KMS-11 (cell line): ENCODE results near the gene FBXL3.

Experiments used
- H2AFZ ChIP-seq: fragments of 200-600 bp; sonication (generic); 2 replicates; pipeline ENCODE4 v1.6.1; 2016; ENCODE audit warnings: antibody characterized with exemption, mixed run types, low read depth
- H3K27ac ChIP-seq: fragments of 200-600 bp; sonication (generic); 2 replicates; pipeline ENCODE4 v1.6.1; 2016; ENCODE audit warnings: mild to moderate bottlenecking, mixed run types
- H3K27me3 ChIP-seq: fragments of 200-600 bp; sonication (generic); 2 replicates; pipeline ENCODE4 v1.6.1; 2017; ENCODE audit warnings: mild to moderate bottlenecking, low read depth, mixed run types, moderate library complexity; ENCODE audit not compliant: insufficient read depth
- H3K36me3 ChIP-seq: fragments of 200-600 bp; sonication (generic); 2 replicates; pipeline ENCODE4 v1.6.1; 2017; ENCODE audit warnings: mild to moderate bottlenecking, mixed run types; ENCODE audit not compliant: insufficient read depth
- H3K4me1 ChIP-seq: fragments of 200-600 bp; sonication (generic); 2 replicates; pipeline ENCODE4 v1.6.1; 2016; ENCODE audit warnings: mild to moderate bottlenecking, low read depth, mixed run types; ENCODE audit not compliant: poor library complexity, severe bottlenecking
- H3K4me2 ChIP-seq: fragments of 200-600 bp; sonication (generic); 2 replicates; pipeline ENCODE4 v1.7.0; 2016; ENCODE audit warnings: mild to moderate bottlenecking, mixed run types
- H3K4me3 ChIP-seq: fragments of 200-600 bp; sonication (generic); IDR thresholded peaks from 2 replicates; pipeline ENCODE4 v1.6.1; 2017; ENCODE audit warnings: low read depth, low read length, mixed read lengths; ENCODE audit not compliant: insufficient read depth
- H3K79me2 ChIP-seq: fragments of 200-600 bp; sonication (generic); 2 replicates; pipeline ENCODE4 v1.6.1; 2016; ENCODE audit warnings: low read depth, mixed run types; ENCODE audit not compliant: insufficient read depth
- H3K9ac ChIP-seq: fragments of 200-600 bp; sonication (generic); 2 replicates; pipeline ENCODE4 v1.6.1; 2016; ENCODE audit warnings: mild to moderate bottlenecking, mixed run types
- H4K20me1 ChIP-seq: fragments of 200-600 bp; sonication (generic); 2 replicates; pipeline ENCODE4 v1.6.1; 2016; ENCODE audit warnings: mild to moderate bottlenecking, mixed run types; ENCODE audit not compliant: insufficient read depth
- TF ChIP-seq, protein P1 (sequence below): fragments of 200-600 bp; sonication (generic); conservative IDR thresholded peaks from 2 replicates; pipeline ENCODE4 v1.6.1; 2017; ENCODE audit warnings: low read depth, mild to moderate bottlenecking, antibody characterized with exemption, low read length, moderate library complexity, mixed read lengths

The FBXL3 gene, protein sequence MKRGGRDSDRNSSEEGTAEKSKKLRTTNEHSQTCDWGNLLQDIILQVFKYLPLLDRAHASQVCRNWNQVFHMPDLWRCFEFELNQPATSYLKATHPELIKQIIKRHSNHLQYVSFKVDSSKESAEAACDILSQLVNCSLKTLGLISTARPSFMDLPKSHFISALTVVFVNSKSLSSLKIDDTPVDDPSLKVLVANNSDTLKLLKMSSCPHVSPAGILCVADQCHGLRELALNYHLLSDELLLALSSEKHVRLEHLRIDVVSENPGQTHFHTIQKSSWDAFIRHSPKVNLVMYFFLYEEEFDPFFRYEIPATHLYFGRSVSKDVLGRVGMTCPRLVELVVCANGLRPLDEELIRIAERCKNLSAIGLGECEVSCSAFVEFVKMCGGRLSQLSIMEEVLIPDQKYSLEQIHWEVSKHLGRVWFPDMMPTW

DNA sequence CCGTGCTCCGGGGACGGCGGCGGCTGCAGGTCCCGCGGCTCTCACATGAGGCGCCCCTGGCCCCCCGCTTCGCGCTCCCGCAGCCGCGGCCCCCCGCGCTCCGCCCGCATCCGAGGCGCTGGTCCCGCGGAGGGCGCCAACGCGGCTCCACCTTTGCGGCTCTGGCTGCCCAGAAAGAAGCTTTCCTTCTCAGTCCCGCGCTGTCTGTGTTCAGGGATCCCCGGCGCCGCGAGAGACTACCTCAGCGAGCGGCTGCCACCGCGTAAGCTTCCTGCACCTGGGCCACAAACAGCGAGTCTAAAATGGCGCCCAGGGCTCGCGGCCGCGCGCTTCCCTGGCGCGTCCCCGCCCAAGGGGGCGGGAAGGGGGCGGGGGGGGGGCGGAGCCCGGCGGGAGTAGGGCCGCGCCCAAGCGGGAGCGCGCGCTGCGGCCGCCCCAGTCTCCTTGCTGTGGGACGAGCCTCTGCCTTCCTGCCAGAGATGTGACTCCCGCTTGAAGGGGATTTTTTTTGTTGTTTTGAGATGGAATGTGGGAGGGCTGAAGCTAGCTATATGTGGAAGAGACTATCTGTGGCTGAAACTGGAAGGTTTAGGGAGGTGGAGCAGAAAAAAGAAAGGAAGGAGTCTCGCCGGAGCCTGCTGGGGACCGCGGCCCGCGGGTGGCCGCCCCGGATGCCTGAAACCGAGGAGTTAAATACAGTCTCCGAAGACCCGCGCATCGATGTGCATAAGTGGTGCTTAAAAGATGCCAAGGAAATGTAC is at the start of gene FBXL3:
Gene FBXL3 (minus strand): TSS at position 299 of the 761 bp plus-strand sequence. CDS start 5,299 bp downstream, outside the sequence.
- H3K9ac ChIP-seq: peak within 1 kb of the TSS; percentile 94
- H3K79me2 ChIP-seq: peaks cover 43% of the 10 kb centered on the region
- peak within 1 kb of the TSS; percentile 95 for H3K27ac ChIP-seq
- H2AFZ ChIP-seq: peak within 1 kb of the TSS; percentile 71
- no peak within 1 kb of the TSS for H3K4me3 ChIP-seq
- no peaks in the 10 kb centered on the region for H3K27me3 ChIP-seq
- no peaks in the 10 kb centered on the region for H3K36me3 ChIP-seq
- H3K4me1 ChIP-seq: peaks cover 31% of the 10 kb centered on the region
- peak within 1 kb of the TSS; percentile 74 for H3K4me2 ChIP-seq
- TF ChIP-seq, protein P1, sequence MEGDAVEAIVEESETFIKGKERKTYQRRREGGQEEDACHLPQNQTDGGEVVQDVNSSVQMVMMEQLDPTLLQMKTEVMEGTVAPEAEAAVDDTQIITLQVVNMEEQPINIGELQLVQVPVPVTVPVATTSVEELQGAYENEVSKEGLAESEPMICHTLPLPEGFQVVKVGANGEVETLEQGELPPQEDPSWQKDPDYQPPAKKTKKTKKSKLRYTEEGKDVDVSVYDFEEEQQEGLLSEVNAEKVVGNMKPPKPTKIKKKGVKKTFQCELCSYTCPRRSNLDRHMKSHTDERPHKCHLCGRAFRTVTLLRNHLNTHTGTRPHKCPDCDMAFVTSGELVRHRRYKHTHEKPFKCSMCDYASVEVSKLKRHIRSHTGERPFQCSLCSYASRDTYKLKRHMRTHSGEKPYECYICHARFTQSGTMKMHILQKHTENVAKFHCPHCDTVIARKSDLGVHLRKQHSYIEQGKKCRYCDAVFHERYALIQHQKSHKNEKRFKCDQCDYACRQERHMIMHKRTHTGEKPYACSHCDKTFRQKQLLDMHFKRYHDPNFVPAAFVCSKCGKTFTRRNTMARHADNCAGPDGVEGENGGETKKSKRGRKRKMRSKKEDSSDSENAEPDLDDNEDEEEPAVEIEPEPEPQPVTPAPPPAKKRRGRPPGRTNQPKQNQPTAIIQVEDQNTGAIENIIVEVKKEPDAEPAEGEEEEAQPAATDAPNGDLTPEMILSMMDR: no peak
- H4K20me1 ChIP-seq: peaks cover 5% of the 10 kb centered on the region

- Histone ChIP-seq H3K4me1 (no peaks in the 10 kb centered on the region), H3K79me2 (no peaks in the 10 kb centered on the region), H3K4me3 (no peak overlapping the region), H3K36me3 (no peaks in the 10 kb centered on the region), H2AFZ (no peak overlapping the region), H3K9ac (no peak overlapping the region), H3K4me2 (no peak overlapping the region), H4K20me1 (no peaks in the 10 kb centered on the region), H3K27ac (no peak overlapping the region), H3K27me3 (no peaks in the 10 kb centered on the region)
- TF ChIP-seq, protein P1: no peak
Measured at GRCh38 chr13:77067519-77067918, 40.6 kb upstream of the FBXL3 start.

- Histone ChIP-seq H2AFZ (no peak overlapping the region), H3K4me2 (no peak overlapping the region), H3K4me1 (no peaks in the 10 kb centered on the region), H3K9ac (no peak overlapping the region), H3K27ac (no peak overlapping the region), H3K36me3 (no peaks in the 10 kb centered on the region), H4K20me1 (no peaks in the 10 kb centered on the region), H3K79me2 (no peaks in the 10 kb centered on the region), H3K27me3 (no peaks in the 10 kb centered on the region), H3K4me3 (no peak overlapping the region)
- TF ChIP-seq, protein P1: no peak
Measured at GRCh38 chr13:77065461-77066147, 38.6 kb upstream of the FBXL3 start.

DNA sequence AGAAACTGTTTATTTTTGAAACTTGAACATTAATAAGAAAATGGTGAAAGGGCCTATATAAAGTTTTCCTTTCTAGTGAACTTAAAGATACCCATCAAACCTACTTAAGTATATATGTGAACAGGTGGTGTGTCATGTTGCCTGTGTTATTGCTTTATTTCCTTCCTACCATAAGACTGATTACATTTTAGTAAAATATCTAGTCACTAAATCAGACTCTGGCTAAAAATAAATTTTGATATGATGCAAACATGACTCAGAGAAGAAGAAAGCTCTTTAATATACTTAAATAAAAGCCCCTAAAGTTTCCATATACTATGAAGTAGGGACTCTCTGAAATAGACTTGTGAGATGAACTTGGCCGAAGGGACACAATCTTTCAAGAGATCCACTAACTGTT is 35.1 kb upstream of the FBXL3 start:
- Histone ChIP-seq H3K4me3 (no peak overlapping the region), H3K27me3 (no peaks in the 10 kb centered on the region), H3K9ac (no peak overlapping the region), H3K27ac (no peak overlapping the region), H3K4me1 (no peaks in the 10 kb centered on the region), H4K20me1 (no peaks in the 10 kb centered on the region), H3K36me3 (no peaks in the 10 kb centered on the region), H2AFZ (no peak overlapping the region), H3K79me2 (no peaks in the 10 kb centered on the region), H3K4me2 (no peak overlapping the region)
- TF ChIP-seq, protein P1: no peak
